ENCODE measurements around the gene DBH.

The DBH gene

GRCh38 chr9:133640580-133641395 lies 4.6 kb downstream of the DBH start:
- no peak for TF ChIP-seq CTCF (IDR thresholded peaks at IDR 0.05)

- no peak for TF ChIP-seq CTCF (IDR thresholded peaks at IDR 0.05)
Measured at GRCh38 chr9:133641396-133641655, 5.2 kb downstream of the DBH start.

- TF ChIP-seq CTCF (IDR thresholded peaks at IDR 0.05): no peak
Measured at GRCh38 chr9:133641861-133642595, 5.9 kb downstream of the DBH start.

- no peak for TF ChIP-seq CTCF (IDR thresholded peaks at IDR 0.05)
Measured at GRCh38 chr9:133642708-133643361, 6.7 kb downstream of the DBH start.

- TF ChIP-seq CTCF (IDR thresholded peaks at IDR 0.05): no peak
Measured at GRCh38 chr9:133643362-133643755, 7.2 kb downstream of the DBH start.

GRCh38 chr9:133643978-133644760 lies 8.0 kb downstream of the DBH start:
- no peak for TF ChIP-seq CTCF (IDR thresholded peaks at IDR 0.05)

GRCh38 chr9:133645021-133645765 lies 9.0 kb downstream of the DBH start:
- TF ChIP-seq CTCF (IDR thresholded peaks at IDR 0.05): no peak

Data from LNCAP (cell line).